HepG2 (cell line): ENCODE results near the gene DHX30. TPM values are rescaled to one million over a fixed set of nuclear protein-coding genes. Genes with fewer than 3 reads are reported as not detected.

Source experiments
- ATAC-seq: fragments of 200-7000 bp; cut with Tn5 transposase; 3 replicates; pipeline ENCODE4 v1.9.1; 2020; ENCODE audit warnings: mild to moderate bottlenecking, moderate library complexity
- BruUV-seq: library from RNA; stranded (reverse); fragments of 400-500 nt; replicated peaks from 2 replicates; lab custom pipeline; 2021; lab: Mats Ljungman, UMichigan
- CTCF ChIA-PET: fragments of 300-600 bp; formaldehyde crosslinking; extraction: SDS; loops from one replicate; lab custom pipeline; 2021; ENCODE audit warnings: low total read pairs, inconsistent platforms, low intra/inter-chr PET ratio; lab: Yijun Ruan, JAX
- POLR2A ChIA-PET: fragments of 350-600 bp; sonication (Branson Sonifier 250); formaldehyde crosslinking; loops from one replicate; lab custom pipeline; 2020; ENCODE audit warnings: antibody characterized with exemption, inconsistent platforms; lab: Yijun Ruan, JAX
- DNase-seq: peaks from one replicate; pipeline ENCODE4 v3.0.0-alpha.2; 2015; ENCODE audit warnings: low spot score
- FAIRE-seq: peaks from 3 replicates; lab custom pipeline; 2011; peaks lifted over from hg19 to GRCh38; lab: Jason Lieb, UNC
- H2AFZ ChIP-seq: one replicate; pipeline ENCODE4 v1.6.1; 2011; ENCODE audit warnings: low read length, inconsistent platforms
- H3K27ac ChIP-seq: fragments of 300-600 bp; 3 replicates; pipeline ENCODE4 v1.8.0; 2011; ENCODE audit warnings: mixed run types, mild to moderate bottlenecking, mixed read lengths, low read length, inconsistent platforms; ENCODE audit not compliant: insufficient read depth; ENCODE audit errors: extremely low read length
- H3K27me3 ChIP-seq, 2 experiments: fragments of 200-600 bp in 1 of 2; 2 replicates in 1 of 2; 3 replicates in 1 of 2; pipeline versions ENCODE4 v1.6.0 to v1.8.0; 2011; ENCODE audit warnings: low read length in 2 of 2, mild to moderate bottlenecking in 2 of 2, moderate library complexity in 2 of 2, inconsistent platforms in 1 of 2; ENCODE audit not compliant: insufficient read depth in 2 of 2, control insufficient read depth in 1 of 2
- H3K36me3 ChIP-seq, 2 experiments: fragments of 200-600 bp in 1 of 2; replicated peaks in 1 of 2; 2 replicates in 1 of 2; 3 replicates in 1 of 2; pipeline versions ENCODE4 v1.5.1 to v1.8.0; 2011; ENCODE audit warnings: low read length in 2 of 2, inconsistent platforms in 1 of 2; ENCODE audit not compliant: insufficient read depth in 2 of 2, control insufficient read depth in 1 of 2
- H3K4me1 ChIP-seq: 2 replicates; pipeline ENCODE4 v1.5.1; 2012; ENCODE audit warnings: low read length, inconsistent platforms; ENCODE audit not compliant: insufficient read depth
- H3K4me2 ChIP-seq: 2 replicates; pipeline ENCODE4 v1.6.0; 2011; ENCODE audit warnings: low read depth, low read length, inconsistent platforms
- H3K4me3 ChIP-seq, 3 experiments: fragments of 200-600 bp in 1 of 3; sonication (generic), shearing (Covaris generic) in 1 of 3; replicated peaks in 1 of 3; 2 replicates each; pipeline ENCODE4 v1.5.1; 2011 to 2016; ENCODE audit warnings: low read length in 3 of 3, inconsistent platforms in 2 of 3, low read depth in 2 of 3, mild to moderate bottlenecking in 2 of 3, control low read depth in 1 of 3, mixed read lengths in 1 of 3; ENCODE audit not compliant: insufficient read depth in 1 of 3
- H3K79me2 ChIP-seq: one replicate; pipeline ENCODE4 v1.6.1; 2011; ENCODE audit warnings: low read length, inconsistent platforms; ENCODE audit not compliant: insufficient read depth
- H3K9ac ChIP-seq: 2 replicates; pipeline ENCODE4 v1.6.0; 2011; ENCODE audit warnings: mild to moderate bottlenecking, low read depth, low read length, inconsistent platforms; ENCODE audit not compliant: insufficient read depth
- H3K9me3 ChIP-seq: 2 replicates; pipeline ENCODE4 v1.5.1; 2012; ENCODE audit warnings: mild to moderate bottlenecking, low read length
- H4K20me1 ChIP-seq: 2 replicates; pipeline ENCODE4 v1.6.0; 2011; ENCODE audit warnings: inconsistent platforms, mild to moderate bottlenecking, low read length, moderate library complexity; ENCODE audit not compliant: insufficient read depth
- AHR ChIP-seq: IDR thresholded peaks from 2 replicates; pipeline ENCODE4 v1.6.1; 2018; ENCODE audit warnings: missing genetic modification reagents, missing compliant biosample characterization
- CEBPG ChIP-seq: IDR thresholded peaks from 2 replicates; pipeline ENCODE4 v1.6.1; 2016
- KLF11 ChIP-seq: IDR thresholded peaks from 2 replicates; pipeline ENCODE4 v1.6.1; 2016; ENCODE audit warnings: missing compliant biosample characterization
- KLF12 ChIP-seq: sonication (generic); formaldehyde crosslinking; IDR thresholded peaks from 2 replicates; pipeline ENCODE4 v1.4.0; 2020; ENCODE audit warnings: missing genetic modification reagents, borderline replicate concordance
- MTF1 ChIP-seq: sonication (generic); formaldehyde crosslinking; IDR thresholded peaks from 2 replicates; pipeline ENCODE4 v1.5.0; 2020; ENCODE audit warnings: missing genetic modification reagents
- TBX3 ChIP-seq: fragments of 450-650 bp; IDR thresholded peaks from 2 replicates; pipeline ENCODE4 v1.6.1; 2017; ENCODE audit warnings: antibody characterized with exemption, mild to moderate bottlenecking, inconsistent platforms, borderline replicate concordance
- TGIF2 ChIP-seq: IDR thresholded peaks from 2 replicates; pipeline ENCODE4 v1.6.1; 2016; ENCODE audit warnings: control low read depth, missing compliant biosample characterization
- ZMYM4 ChIP-seq: sonication (generic); formaldehyde crosslinking; IDR thresholded peaks from 2 replicates; pipeline ENCODE4 v1.8.1; 2023; ENCODE audit warnings: mild to moderate bottlenecking, missing genetic modification reagents
- WGBS: methylation state at CpG from one replicate; pipeline ENCODE4 v1.1.6; 2017; ENCODE audit warnings: low lambda C conversion rate; 5-methylcytosine and 5-hydroxymethylcytosine counted together
- in situ Hi-C: cut with HindIII; loops from 2 replicates; pipeline ENCODE4 v1.10.0; 2017; ENCODE audit warnings: low pct_unique_long_range_greater_than_20kb; ENCODE audit not compliant: extremely low pct_ligation_motif_present
- intact Hi-C: fragments of 100-400 bp; cut with micrococcal nuclease; formaldehyde crosslinking; loops from one replicate; pipeline ENCODE4 v1.10.0; 2022; ENCODE audit not compliant: unreplicated experiment
- polyA plus RNA-seq, 8 experiments: library from polyadenylated mRNA; depleted of rRNA in 3 of 8; stranded (reverse) in 7 of 8; unstranded in 1 of 8; fragments of >200 nt; fragmentation: Illumina TruSeq in 4 of 8; extraction: Trizol in 4 of 8; gene quantifications; 2 replicates each; pipeline versions ENCODE4 v1.2.1 to v1.2.3, GENCODE V29; 2011 to 2016; ENCODE audit warnings: low read depth in 4 of 8, missing spikeins in 1 of 8, mixed read lengths in 1 of 8; ENCODE audit not compliant: insufficient read depth in 1 of 8
- total RNA-seq, 5 experiments: library from RNA; depleted of rRNA; stranded (reverse); fragments of >200 nt; fragmentation: Illumina TruSeq; extraction: Trizol; gene quantifications; 2 replicates each; pipeline ENCODE4 v1.2.3, GENCODE V29; 2016; ENCODE audit warnings: low read depth in 1 of 5
- TF ChIP-seq, protein P1 (sequence below): sonication (generic); formaldehyde crosslinking; IDR thresholded peaks from 2 replicates; pipeline ENCODE4 v1.8.0; 2023; ENCODE audit warnings: mild to moderate bottlenecking, missing genetic modification reagents
- TF ChIP-seq, protein P2 (sequence below): sonication (generic); formaldehyde crosslinking; IDR thresholded peaks from 2 replicates; pipeline ENCODE4 v1.5.0; 2020; ENCODE audit warnings: mild to moderate bottlenecking, missing genetic modification reagents, moderate library complexity
- TF ChIP-seq, protein P3 (sequence below): sonication (generic); formaldehyde crosslinking; IDR thresholded peaks from 2 replicates; pipeline ENCODE4 v1.4.0; 2020; ENCODE audit warnings: missing genetic modification reagents, borderline replicate concordance
- TF ChIP-seq, protein P4 (sequence below): sonication (generic); formaldehyde crosslinking; IDR thresholded peaks from 2 replicates; pipeline ENCODE4 v1.4.0; 2020; ENCODE audit warnings: missing genetic modification reagents, borderline replicate concordance

DHX30 gene
- total and polyA plus RNA-seq, 2 of the 13 experiments (the other 11 are each of a cell fraction or from before 2014, with no cell fraction given) = 30.6 to 59.4 TPM

DNA sequence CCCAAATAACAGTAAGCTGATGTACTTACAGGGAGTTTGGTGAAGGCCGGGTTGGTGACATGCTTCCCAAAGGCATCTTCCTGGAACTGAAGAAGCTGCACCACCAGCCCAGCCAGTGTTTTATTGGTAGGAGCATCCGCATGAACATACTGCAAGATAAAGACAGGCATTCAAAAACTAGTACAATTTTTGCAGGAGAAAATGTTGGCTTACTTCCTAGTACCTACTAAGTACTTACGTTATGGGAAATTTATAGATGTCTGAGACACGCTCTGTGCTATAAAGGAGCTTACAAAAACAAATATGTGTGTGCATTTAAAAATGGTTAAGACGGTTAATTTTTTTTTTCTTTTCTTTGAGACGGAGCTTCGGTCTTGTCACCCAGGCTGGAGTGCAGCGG lies 30.1 kb upstream of the DHX30 start:
- ChIA-PET CTCF (no interaction called here), POLR2A (no interaction called here)
- intact Hi-C loops = no loop called here
- H3K27ac ChIP-seq = no peak overlapping the region
- in situ Hi-C loops = no loop called here
- no peak overlapping the region for H2AFZ ChIP-seq
- peaks cover 11% of the 10 kb centered on the region for H3K4me1 ChIP-seq
- no peaks in the 10 kb centered on the region for H3K27me3 ChIP-seq
- H3K79me2 ChIP-seq = peaks cover 82% of the 10 kb centered on the region
- H3K36me3 ChIP-seq = peaks cover 4 to 33% of the 10 kb centered on the region in 2 experiments; a peak in 4 of 5 replicates
- no peak overlapping the region for H3K4me3 ChIP-seq
- ATAC-seq (no peak), DNase-seq (no peak), FAIRE-seq (no peak)
- no peak overlapping the region for H3K4me2 ChIP-seq
- TF ChIP-seq CEBPG (no peak), TBX3 (no peak), TGIF2 (CRISPR knock-in tag) (no peak), ZMYM4 (no peak), KLF12 (CRISPR knock-in tag) (no peak), AHR (CRISPR knock-in tag) (no peak), MTF1 (CRISPR knock-in tag) (no peak), KLF11 (no peak)
- TF ChIP-seq, protein P1, sequence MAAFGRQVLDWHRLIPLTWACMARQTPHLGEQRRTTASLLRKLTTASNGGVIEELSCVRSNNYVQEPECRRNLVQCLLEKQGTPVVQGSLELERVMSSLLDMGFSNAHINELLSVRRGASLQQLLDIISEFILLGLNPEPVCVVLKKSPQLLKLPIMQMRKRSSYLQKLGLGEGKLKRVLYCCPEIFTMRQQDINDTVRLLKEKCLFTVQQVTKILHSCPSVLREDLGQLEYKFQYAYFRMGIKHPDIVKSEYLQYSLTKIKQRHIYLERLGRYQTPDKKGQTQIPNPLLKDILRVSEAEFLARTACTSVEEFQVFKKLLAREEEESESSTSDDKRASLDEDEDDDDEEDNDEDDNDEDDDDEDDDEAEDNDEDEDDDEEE = no peak
- TF ChIP-seq, protein P2, sequence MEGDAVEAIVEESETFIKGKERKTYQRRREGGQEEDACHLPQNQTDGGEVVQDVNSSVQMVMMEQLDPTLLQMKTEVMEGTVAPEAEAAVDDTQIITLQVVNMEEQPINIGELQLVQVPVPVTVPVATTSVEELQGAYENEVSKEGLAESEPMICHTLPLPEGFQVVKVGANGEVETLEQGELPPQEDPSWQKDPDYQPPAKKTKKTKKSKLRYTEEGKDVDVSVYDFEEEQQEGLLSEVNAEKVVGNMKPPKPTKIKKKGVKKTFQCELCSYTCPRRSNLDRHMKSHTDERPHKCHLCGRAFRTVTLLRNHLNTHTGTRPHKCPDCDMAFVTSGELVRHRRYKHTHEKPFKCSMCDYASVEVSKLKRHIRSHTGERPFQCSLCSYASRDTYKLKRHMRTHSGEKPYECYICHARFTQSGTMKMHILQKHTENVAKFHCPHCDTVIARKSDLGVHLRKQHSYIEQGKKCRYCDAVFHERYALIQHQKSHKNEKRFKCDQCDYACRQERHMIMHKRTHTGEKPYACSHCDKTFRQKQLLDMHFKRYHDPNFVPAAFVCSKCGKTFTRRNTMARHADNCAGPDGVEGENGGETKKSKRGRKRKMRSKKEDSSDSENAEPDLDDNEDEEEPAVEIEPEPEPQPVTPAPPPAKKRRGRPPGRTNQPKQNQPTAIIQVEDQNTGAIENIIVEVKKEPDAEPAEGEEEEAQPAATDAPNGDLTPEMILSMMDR (CRISPR knock-in tag) = no peak
- TF ChIP-seq, protein P3, sequence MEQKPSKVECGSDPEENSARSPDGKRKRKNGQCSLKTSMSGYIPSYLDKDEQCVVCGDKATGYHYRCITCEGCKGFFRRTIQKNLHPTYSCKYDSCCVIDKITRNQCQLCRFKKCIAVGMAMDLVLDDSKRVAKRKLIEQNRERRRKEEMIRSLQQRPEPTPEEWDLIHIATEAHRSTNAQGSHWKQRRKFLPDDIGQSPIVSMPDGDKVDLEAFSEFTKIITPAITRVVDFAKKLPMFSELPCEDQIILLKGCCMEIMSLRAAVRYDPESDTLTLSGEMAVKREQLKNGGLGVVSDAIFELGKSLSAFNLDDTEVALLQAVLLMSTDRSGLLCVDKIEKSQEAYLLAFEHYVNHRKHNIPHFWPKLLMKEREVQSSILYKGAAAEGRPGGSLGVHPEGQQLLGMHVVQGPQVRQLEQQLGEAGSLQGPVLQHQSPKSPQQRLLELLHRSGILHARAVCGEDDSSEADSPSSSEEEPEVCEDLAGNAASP (CRISPR knock-in tag) = no peak
- TF ChIP-seq, protein P4, sequence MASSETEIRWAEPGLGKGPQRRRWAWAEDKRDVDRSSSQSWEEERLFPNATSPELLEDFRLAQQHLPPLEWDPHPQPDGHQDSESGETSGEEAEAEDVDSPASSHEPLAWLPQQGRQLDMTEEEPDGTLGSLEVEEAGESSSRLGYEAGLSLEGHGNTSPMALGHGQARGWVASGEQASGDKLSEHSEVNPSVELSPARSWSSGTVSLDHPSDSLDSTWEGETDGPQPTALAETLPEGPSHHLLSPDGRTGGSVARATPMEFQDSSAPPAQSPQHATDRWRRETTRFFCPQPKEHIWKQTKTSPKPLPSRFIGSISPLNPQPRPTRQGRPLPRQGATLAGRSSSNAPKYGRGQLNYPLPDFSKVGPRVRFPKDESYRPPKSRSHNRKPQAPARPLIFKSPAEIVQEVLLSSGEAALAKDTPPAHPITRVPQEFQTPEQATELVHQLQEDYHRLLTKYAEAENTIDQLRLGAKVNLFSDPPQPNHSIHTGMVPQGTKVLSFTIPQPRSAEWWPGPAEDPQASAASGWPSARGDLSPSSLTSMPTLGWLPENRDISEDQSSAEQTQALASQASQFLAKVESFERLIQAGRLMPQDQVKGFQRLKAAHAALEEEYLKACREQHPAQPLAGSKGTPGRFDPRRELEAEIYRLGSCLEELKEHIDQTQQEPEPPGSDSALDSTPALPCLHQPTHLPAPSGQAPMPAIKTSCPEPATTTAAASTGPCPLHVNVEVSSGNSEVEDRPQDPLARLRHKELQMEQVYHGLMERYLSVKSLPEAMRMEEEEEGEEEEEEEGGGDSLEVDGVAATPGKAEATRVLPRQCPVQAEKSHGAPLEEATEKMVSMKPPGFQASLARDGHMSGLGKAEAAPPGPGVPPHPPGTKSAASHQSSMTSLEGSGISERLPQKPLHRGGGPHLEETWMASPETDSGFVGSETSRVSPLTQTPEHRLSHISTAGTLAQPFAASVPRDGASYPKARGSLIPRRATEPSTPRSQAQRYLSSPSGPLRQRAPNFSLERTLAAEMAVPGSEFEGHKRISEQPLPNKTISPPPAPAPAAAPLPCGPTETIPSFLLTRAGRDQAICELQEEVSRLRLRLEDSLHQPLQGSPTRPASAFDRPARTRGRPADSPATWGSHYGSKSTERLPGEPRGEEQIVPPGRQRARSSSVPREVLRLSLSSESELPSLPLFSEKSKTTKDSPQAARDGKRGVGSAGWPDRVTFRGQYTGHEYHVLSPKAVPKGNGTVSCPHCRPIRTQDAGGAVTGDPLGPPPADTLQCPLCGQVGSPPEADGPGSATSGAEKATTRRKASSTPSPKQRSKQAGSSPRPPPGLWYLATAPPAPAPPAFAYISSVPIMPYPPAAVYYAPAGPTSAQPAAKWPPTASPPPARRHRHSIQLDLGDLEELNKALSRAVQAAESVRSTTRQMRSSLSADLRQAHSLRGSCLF = no peak
- no TSS peak for BruUV-seq
- H4K20me1 ChIP-seq = peaks cover 31% of the 10 kb centered on the region
- no peak overlapping the region for H3K9ac ChIP-seq
- no peaks in the 10 kb centered on the region for H3K9me3 ChIP-seq
- WGBS = 96% methylated on average over 8 of the region's 8 CpGs
